Osteocyte (in vitro differentiated cells): ENCODE data around the gene TBC1D22B. TPM values are rescaled to one million over a fixed set of nuclear protein-coding genes. Genes with fewer than 3 reads are reported as not detected.
A peak's percentile ranks its signal among the peaks of the same experiment; 100 is the strongest.

ENCODE experiments used
- DNase-seq: peaks from one replicate; pipeline ENCODE4 v3.0.0; 2021; ENCODE audit warnings: mixed read lengths; ENCODE audit not compliant: unreplicated experiment; ENCODE audit errors: extremely low spot score
- H3K27ac Mint-ChIP-seq: one replicate; pipeline ENCODE4 v1.8.0; 2021; ENCODE audit warnings: mild to moderate bottlenecking, mixed read lengths; ENCODE audit not compliant: unreplicated experiment
- H3K27me3 Mint-ChIP-seq: one replicate; pipeline ENCODE4 v1.8.0; 2021; ENCODE audit warnings: mixed read lengths; ENCODE audit not compliant: unreplicated experiment
- H3K36me3 Mint-ChIP-seq: one replicate; pipeline ENCODE4 v1.8.0; 2021; ENCODE audit warnings: mixed read lengths; ENCODE audit not compliant: unreplicated experiment
- H3K4me1 Mint-ChIP-seq: one replicate; pipeline ENCODE4 v1.8.0; 2021; ENCODE audit warnings: mixed read lengths; ENCODE audit not compliant: unreplicated experiment
- H3K4me3 Mint-ChIP-seq: one replicate; pipeline ENCODE4 v1.8.0; 2021; ENCODE audit warnings: mild to moderate bottlenecking, moderate library complexity, mixed read lengths; ENCODE audit not compliant: unreplicated experiment
- H3K9me3 Mint-ChIP-seq: one replicate; pipeline ENCODE4 v1.8.0; 2021; ENCODE audit warnings: mixed read lengths; ENCODE audit not compliant: unreplicated experiment
- total RNA-seq: library from RNA; stranded (reverse); gene quantifications from 2 replicates; pipeline ENCODE4 v1.2.1, GENCODE V29; 2021
- TF ChIP-seq, protein P1 (sequence below): fragments of 200-600 bp; sonication (generic); IDR thresholded peaks from 2 replicates; pipeline ENCODE4 v1.5.0; 2021; ENCODE audit warnings: antibody characterized with exemption, mild to moderate bottlenecking, moderate library complexity

TBC1D22B gene
- total RNA-seq, 1 donor from 2014 or later, result 13.8 TPM

DNA sequence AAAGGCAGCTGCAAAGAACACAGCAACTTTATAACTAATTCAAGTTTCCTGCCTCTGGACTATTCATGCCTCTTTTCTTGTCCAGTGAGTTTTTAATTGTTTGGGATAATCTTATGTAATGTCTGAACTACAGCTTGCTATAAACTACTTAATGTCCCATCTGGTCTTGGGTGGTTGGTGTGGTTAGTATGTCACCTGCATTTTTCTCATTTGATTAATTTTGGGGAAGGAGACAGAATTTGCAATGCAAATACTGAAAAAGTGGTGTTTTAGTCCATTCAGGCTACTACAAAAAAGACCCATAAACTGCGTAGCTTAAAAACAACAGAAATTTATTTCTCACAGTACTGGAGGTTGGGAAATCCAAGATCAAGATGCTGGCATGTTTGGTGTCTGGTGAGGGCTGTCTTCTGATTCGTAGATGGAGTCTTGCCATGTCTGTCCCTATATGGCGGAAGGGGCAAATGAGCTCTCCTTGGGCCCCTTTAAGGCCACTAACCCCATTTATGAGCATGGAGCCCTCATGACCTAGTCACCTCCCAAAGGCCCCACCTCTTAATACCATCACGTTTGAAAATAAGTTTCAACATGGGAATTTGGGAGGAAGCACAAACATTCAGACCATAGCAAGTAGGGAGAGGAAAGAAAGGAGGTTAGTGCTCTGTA, 118.6 kb downstream of the TBC1D22B start:
- H3K4me3 Mint-ChIP-seq, result no peak overlapping the region
- H3K4me1 Mint-ChIP-seq, result peaks cover 26% of the 10 kb centered on the region
- peaks cover 24% of the 10 kb centered on the region for H3K36me3 Mint-ChIP-seq
- DNase-seq, result no peak
- no peaks in the 10 kb centered on the region for H3K27me3 Mint-ChIP-seq
- TF ChIP-seq, protein P1, sequence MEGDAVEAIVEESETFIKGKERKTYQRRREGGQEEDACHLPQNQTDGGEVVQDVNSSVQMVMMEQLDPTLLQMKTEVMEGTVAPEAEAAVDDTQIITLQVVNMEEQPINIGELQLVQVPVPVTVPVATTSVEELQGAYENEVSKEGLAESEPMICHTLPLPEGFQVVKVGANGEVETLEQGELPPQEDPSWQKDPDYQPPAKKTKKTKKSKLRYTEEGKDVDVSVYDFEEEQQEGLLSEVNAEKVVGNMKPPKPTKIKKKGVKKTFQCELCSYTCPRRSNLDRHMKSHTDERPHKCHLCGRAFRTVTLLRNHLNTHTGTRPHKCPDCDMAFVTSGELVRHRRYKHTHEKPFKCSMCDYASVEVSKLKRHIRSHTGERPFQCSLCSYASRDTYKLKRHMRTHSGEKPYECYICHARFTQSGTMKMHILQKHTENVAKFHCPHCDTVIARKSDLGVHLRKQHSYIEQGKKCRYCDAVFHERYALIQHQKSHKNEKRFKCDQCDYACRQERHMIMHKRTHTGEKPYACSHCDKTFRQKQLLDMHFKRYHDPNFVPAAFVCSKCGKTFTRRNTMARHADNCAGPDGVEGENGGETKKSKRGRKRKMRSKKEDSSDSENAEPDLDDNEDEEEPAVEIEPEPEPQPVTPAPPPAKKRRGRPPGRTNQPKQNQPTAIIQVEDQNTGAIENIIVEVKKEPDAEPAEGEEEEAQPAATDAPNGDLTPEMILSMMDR, result no peak
- H3K27ac Mint-ChIP-seq, result no peak overlapping the region
- no peaks in the 10 kb centered on the region for H3K9me3 Mint-ChIP-seq

DNA sequence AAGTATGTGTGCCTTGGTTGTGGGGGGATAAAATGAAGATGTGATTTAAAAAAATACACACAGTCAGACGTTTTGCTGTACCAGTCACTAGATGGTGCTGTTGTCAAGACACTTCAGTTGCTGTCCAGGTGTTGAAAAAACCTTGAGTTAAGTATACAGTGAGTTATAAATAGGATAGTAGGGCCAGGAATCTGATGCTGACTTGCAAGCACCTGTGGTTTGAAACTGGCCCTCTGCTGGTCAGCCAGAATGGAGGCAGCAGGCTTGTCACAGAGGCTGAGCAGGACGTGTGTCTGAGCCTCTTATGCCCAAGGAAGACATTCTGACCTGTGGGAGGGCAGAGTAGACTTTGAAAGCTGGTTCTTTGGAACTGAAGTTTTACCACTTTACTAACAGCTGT, 124.0 kb downstream of the TBC1D22B start:
- Mint-ChIP-seq H3K9me3 (no peaks in the 10 kb centered on the region), H3K4me1 (no peaks in the 10 kb centered on the region), H3K27me3 (no peaks in the 10 kb centered on the region), H3K36me3 (peaks cover 21% of the 10 kb centered on the region), H3K4me3 (no peak overlapping the region), H3K27ac (no peak overlapping the region)
- TF ChIP-seq, protein P1, result peak; percentile 63
- no peak for DNase-seq

Other genes starting within 250 kb of the TBC1D22B start
- gene PIM1, start 87.6 kb upstream of the TBC1D22B start, total RNA-seq, result 8.9 and 12.8 TPM in 2 replicates
- gene TMEM217, start 372 bp downstream of the TBC1D22B start, total RNA-seq, result 3.5 and 5.0 TPM in 2 replicates
- gene RNF8, start 96.2 kb downstream of the TBC1D22B start, total RNA-seq, result 18.2 and 18.3 TPM in 2 replicates
- 44.5 and 45.4 TPM in 2 replicates for gene CMTR1, start 175.4 kb downstream of the TBC1D22B start, total RNA-seq
- 22.7 and 23.0 TPM in 2 replicates for gene CCDC167, start 242.1 kb downstream of the TBC1D22B start, total RNA-seq